DMS53 treated with DMSO at 0.1 percent for 48 hours (cell line): Measurements from ENCODE around the gene IL24.
A peak's percentile ranks its signal among the peaks of the same experiment; 100 is the strongest.
"Not testable (repeated sequence)": the region's sequence is repeated elsewhere in the genome, so short reads cannot be mapped to it uniquely, and the experiment has no call there.

Experiments
- DNase-seq: peaks from one replicate; lab custom pipeline; 2025; ENCODE audit not compliant: unreplicated experiment; lab: John Stamatoyannopoulos, UW

IL24 gene

DNA sequence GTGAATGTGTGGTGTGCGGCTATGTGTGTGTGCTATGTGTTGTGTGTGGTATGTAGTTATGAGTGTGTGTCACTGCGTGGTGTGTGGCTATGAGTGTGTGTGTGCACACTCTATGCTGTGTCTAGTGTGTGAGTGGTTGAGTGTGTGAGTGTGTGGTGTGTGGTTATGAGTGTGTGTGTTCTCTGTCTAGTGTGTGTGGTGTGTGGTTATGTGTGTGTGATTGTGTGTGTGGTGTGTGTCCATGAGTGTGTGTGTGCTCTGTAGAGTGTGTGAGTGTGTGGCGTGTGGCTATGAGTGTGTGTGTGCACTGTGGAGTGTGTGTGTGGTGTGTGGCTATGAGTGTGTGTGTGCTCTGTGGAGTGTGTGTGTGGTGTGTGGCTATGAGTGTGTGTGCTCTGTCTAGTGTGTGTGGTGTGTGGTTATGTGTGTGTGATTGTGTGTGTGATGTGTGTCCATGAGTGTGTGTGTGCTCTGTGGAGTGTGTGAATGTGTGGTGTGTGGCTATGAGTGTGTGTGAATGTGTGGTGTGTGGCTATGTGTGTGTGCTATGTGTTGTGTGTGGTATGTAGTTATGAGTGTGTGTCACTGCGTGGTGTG lies 26.8 kb downstream of the IL24 start:
- DNase-seq = not testable (repeated sequence)

DNA sequence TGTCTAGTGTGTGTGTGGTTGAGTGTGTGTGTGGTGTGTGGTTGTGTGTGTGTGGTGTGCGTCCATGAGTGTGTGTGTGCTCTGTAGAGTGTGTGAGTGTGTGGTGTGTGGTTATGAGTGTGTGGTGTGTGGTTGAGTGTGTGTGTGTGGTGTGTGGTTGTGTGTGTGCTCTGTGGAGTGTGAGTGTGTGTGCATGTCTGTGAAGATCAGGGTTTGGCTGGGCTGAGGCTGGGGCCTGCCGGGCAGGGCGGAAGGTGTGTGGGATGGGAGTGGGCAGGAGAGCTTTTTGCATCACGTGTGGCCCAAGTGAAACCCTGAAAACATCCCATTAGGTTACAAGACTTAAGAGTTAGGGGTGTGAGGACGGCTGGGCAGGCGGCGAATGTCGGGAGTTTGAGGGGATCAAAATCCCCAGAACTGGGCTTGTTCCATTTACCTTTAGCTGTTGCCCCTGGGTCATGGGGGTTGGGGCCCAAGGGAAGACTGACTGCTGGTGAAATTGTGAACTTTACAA lies 27.4 kb downstream of the IL24 start:
- no peak for DNase-seq

DNA sequence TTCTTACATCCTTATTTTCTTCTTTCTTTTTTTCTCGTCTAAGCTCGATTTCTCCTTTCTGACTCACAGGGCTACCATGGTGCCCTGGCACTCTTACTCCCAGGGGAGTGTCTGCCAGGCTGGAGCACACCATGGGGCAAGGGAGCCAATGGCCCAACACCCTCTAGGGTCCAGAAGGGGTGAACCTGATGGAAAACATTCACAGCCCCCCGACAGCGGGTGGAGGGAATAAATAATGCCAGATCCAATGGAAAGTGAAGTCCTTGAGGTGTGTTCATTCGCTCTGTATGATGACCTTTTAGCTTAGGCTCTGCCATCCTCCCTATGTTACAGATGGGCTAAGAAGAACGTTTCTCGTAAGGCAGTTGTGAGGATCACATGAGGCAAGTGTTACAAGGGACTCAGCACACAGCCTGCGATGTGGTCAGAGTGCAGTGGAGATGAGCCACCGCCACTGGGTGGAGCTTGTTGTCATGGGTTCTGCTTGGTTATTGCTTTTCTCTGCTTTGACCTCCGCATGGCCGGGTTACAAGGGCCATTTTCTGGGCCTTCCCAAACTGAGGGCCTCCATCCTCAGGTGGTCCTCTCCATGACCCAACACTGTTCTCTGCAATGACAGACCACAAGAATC lies 28.0 kb downstream of the IL24 start:
- DNase-seq = no peak

DNA sequence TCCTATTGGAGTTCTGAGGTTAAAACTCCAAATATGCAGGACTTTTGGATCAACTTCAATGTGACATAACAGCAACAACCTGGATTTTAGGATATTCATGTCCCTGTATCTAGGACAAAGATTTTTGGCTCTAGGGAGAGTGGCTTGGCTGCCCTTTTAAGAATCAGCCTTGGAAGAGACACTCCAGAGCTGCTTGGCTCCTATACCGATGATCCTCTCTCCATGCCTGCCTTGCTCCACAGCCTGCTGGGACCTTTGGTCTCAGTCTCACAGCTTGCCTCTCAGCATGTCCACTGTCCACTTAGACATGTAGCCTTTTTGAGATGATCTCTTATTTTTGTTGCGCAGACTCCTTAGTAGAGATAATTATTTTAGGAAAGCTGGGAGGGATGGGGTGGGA lies 29.0 kb downstream of the IL24 start:
- DNase-seq = no peak

DNA sequence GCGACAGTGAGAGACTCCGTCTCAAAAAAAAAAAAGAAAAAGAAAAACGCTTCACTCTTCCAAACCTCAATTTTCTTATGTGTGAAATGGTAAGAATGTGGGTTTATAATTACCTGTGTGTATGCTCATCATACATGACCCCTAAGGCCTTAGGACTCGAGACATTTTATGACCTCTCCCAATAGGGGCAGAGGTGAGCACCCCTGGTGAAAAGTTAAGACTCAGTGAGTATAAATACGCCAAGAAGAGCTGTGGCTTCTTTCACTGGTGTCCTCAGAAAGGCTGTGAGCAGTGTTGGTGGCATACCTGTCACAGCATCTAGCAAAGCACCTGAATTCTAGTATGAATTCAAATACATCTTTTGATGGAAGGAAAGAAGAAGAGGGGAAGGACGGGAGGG lies 32.3 kb downstream of the IL24 start:
- DNase-seq = no peak

DNA sequence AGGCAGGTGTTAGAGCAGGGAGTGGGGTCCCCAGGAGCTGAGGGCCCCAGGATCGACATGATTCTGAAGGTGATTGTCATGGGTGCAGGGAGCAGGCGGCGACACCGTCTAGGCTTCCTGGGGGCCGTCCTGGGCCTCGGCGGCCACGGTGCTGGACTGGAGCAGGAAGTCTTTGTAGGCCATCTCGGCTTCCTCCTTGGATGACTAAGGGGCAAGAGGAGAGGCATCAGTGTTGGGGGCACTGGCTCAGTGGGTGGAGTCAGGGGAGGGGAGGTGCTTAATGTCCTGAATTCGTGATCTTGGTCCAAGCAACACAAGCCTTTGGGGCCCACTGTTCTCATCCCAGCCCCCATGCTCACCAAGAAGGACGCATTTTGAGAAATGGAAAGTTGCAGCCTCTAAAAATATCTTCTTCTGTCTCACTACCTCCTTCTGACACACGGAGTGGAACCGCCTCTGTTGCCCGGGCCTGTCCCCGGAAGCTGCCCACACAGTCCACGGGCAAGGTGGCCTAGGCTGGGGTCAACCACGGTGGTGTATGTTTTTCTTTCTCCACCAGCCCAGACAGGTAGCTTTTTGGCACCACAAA lies 33.1 kb downstream of the IL24 start:
- DNase-seq = no peak

DNA sequence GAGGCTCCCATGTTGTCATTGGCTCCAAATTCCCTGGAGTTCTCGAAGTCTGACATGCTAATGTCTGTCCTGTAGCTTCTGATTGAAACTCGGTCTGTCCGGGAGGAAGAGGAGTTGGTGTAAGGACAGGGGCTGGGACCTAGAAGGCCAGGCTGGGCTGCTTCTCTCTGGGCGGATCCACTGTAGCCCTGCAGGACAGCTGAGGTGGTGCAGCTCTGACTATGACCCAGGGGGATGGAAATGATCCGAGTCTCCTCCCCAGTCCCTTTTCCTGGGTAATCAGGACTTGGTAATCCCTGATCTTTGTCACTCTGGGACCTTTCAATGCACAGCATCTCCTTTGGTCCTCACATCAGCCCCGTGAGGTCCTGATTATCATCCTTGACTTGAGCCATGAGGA lies 34.5 kb downstream of the IL24 start:
- no peak for DNase-seq

DNA sequence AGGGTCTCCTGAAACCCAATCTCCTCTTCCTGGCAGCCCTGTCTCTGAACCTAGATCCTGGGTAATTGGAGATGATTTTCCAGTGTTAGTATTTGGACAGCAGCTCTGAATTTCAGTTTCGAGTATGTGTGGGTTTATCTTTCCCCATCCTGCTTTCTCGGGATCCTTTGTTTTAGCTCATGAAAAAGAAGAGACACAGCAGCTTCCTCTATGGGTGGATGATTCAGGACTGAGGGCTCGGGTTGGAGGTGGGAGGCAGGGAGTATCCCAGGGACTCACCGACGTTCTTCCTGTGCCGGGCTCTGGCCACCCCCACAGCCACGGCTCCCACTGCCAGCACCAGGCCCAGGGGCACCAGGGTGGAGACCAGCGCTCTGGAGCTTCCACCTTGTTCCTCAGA lies 34.9 kb downstream of the IL24 start:
- DNase-seq = no peak

DNA sequence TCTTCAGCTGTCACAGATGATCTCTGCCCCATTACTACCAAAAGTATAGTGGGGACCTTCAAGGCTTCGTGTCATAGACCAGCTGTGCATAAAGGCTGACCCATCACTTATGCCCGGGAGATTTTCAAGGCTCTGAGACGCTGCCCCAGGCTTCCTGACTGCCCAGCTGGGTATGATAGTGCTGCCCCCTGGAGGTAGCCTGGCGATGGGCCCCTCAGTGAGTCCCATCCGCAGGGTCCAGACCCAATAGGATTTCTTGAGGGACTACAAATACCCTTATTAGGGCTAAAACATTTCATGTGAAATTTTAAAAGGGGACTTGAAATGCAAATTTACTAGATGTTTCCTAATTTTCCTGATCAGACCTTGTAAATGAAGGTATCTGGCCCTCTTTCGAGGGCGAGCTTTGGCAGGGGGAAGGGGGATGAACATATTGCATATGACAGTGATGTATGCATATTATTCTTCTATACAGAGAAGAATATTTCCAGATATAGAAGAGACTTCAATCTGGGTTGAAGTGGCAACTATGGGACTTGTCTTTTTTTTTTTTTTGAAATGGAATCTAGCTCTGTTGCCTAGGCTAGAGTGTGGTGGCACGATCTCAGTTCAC lies 36.2 kb downstream of the IL24 start:
- DNase-seq = peak; percentile 10

DNA sequence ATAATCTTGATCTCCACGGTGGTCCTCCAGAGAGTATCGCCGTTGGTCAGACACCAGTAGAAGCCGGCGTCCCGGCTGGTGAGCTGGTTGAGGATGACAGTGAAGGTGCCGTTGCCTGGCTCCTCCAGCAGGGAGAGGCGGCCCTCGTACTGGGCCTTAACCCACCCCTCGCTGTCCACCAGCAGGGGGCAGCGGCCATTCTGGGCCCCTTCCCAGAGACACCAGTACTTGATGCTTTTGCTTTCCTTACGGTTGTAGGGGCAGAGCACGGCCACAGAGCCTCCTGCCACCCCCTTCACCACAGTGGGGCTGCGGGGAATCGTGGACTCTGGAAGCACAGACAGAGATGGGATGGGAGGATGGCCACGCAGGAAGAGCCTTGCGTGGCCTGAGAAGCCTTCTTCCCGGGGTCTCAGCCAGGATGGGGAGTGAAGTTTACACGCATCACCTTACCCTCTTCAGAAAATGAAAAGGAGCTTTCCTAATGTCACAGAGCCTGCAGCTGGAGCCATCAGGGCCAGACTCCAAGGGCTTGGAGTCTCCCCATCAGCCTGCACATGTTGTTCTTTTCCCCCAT lies 38.3 kb downstream of the IL24 start:
- peak; percentile 29 for DNase-seq

DNA sequence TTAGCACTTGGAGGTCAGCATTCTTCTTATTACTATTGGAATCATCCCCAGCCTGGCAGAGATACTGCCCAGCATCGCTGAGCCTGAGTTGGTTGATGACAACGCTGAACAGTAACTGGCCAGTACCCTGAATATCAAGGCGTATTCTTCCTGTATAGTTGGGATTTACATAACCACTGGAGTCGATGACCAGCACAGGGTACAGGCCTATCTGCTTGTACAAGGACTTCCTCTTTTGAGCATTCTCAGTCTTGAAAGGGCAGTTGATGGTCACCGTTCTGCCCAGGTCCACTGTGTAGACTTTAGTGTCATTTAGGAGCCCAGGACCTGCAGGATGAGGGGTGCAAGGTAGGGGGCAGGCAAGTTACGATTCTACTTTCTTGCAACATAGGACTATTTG lies 40.2 kb downstream of the IL24 start:
- DNase-seq = no peak

DNA sequence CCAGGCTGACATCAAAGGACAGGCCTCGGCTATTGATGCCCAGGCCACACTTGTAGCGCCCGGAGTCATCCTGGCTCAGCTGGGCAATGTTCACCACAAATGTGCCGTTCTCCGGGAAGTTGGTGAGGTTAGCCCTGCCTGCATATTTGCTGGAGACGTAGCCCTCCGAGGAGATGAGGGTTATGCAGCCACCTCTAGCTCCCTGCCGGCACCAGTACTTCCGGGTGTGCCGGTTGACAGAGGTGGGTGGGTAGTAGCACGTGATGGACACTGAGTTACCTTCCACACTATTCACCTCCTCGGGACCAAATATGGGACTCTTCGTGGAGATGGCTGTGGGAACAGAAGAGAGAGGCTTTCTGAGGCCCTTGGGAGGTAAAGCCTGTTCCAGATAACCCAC lies 41.9 kb downstream of the IL24 start:
- DNase-seq = no peak

DNA sequence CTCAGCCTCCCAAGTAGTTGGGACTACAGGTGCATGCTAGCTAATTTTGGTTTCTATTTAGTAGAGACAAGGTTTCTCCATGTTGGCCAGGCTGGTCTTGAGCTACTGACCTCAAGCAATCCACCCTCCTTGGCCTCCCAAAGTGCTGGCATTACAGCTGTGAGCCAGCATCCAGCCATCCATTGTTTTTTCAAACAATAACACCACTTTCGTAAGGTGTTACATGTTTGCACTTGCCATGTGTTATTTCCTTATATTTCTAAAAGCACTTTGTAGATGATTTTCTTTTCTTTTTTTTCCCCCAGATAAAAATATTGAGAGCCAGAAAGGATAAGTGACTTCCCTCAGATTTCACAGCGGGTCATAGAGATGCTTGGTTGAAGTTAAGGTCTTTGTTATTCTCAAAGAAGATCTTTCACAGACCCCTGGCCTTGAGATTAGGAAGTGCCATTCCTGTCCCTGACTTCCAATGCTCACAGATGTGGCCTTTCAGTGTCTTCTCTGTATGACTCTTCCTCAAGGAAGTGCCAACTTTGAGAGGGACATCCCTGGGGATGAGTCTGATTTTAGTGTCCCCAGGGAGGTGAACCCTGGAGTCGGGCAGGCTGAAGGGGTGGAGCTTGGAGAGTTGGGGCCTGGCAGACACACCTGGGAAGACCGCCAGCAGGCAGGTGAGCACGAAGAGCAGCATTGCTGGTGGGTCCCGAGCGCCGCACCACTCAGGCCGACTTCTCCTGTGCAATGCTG lies 42.8 kb downstream of the IL24 start:
- no peak for DNase-seq

DNA sequence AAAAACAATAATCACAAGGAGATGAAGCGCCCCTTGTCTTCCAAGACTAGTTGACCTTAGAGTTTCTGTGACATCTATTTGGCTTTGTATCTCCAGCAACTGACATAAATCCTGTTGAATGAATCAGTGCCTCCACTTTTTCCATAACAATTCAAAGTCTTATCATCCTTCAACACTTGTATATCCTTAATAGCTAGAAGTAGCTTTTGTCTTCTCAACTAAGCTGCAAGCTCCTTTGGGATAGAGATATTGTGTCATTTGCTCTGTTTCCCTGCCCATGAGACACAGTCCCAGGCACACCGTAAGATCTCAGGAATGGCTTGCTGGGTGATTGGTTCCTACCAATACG lies 43.3 kb downstream of the IL24 start:
- DNase-seq = no peak

DNA sequence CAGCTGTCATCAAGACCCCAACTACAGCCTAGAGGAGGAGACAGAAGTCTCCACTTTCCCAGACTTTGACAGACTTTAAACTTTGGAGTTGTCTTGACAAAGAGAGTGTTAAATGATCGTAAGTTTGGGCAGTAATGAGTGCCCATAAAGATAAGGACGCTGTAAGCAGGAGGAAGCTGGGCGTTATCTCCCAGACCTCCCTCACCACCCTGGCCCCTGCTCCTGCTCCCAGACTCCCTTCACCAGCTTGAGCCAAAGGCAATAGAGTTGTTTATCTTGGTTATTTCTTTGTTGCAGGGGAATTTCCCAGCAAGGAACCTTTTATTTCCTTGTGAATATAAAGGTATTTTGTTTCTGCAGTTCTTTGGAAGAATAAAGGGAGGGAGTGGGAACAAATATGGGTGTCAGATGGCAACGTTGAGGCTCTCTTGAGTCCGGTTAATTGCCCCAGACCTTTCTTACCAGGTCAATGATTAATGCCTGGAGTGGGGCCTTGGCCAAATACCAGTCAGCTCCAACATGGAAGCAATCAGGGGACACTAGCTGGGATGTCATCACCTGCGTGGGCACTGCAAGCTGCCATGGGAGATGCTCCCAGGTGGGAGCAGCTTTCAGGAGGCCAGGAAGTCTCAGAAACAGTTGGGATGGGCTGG lies 44.6 kb downstream of the IL24 start:
- DNase-seq = peak; percentile 26

DNA sequence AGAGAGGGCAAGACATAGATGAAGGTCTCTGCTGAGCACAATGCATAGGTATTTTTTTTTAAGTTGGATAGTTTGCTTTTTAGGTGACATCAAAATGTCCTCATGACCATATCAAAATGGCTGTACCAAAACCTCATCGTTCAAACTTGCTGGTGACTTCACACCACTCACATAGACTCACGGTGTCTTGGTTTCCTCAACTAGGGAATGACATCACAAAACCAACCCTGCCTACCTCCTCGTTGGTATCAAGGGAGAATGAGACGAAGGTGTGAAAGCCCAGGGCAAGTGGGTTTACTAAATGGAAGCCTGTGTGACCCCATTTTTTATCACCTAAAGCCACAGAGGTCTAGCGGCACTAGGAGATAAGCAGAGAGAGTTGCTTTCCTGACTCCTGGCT lies 47.5 kb downstream of the IL24 start:
- no peak for DNase-seq

DNA sequence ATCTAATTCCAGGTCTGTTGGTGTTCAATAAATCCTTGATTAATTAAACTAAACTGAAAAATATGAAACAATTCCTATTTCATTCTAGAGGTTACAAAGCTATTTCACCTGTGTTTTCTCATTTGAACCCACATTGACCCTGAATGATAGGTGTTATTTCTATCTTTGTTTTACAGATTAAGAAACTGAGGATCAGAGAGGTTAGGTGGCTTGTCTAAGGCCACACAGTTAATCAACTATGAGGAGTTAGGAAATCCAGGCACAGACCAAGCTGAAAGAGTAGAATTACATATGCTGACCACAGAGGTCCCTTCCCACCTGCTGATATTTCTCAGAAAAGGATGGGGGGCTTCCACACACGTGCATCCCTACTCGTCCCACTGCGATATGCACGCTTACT lies 48.5 kb downstream of the IL24 start:
- DNase-seq = no peak

DNA sequence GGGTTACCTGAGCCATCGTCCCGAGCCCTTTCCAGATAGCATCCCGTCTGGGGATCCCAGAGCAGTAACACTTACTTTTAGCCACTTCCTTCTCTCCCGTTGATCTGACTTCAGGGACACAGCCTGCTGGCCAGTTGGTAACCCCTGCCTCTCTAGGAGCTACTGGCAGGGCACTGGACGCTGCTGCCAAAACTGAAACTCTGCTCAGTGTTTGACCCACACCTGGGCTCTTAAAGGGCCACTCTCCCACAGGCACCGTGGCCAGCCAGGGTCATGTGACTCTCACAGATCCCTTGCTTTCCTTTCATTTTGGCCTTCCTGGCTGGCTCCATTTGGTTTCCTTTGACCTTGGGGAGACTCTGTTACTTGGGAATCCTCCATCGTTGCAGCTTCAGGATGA lies 49.0 kb downstream of the IL24 start, which contains the start of gene PIGR:
Gene PIGR (minus strand): TSS at position 206 of the 400 bp plus-strand sequence. CDS start 5,935 bp downstream, outside the sequence.
- no peak for DNase-seq

DNA sequence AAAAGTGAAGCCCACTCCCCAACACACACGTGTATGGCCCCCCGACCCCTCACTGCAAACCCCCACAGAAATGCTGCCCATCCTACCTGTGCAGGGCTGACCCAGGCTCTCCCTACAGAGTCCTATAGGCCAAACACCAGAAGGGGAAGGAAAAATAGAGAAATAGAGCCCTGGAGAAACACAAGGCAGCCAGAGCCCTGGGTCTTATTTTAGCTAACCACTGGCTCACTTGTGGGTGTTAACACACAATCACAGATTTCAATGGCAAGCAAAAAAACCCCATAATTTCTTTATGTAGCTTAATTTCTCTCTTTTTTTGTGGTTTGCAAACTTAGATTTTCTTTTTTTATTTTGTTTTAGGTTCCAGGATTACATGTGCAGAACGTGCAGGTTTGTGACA lies 50.0 kb downstream of the IL24 start:
- no peak for DNase-seq

DNA sequence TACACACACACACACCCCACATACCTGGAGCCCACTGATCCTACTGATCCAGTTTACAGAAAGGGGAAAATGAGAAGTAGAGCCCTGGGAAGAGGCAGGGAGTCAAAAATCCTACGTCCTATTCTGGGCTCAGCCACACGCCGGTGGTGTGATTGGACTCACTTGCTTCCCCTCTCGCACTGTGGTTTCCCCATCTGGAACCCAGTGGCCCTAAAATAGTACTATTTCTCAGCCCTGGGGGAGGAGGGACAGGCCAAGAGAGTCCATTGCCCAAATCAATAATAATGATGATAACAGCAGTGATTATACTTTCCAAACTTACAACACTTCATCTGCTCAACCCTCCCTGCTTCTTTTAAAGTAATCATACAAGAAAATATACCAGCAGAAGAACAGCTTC lies 52.0 kb downstream of the IL24 start:
- DNase-seq = no peak

DNA sequence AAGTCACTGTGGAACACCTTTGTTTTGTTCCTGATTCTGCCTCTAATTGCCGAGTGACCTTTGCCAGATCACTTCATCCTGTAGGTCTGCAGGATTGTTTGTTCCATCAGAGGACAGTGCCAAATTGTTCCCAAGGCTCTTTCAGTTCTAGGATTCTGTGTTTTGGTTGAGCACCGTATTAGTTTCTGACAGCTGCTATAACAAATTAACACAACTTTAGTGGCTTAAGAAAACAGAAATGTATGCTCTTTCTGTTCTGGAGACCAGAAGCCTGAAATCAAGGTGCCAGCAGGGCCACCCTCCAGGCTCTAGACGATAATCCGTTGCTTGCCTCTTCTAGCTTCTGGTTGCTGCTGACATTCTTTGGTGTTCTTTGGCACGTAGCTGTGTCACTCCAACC lies 52.4 kb downstream of the IL24 start:
- DNase-seq = no peak
